GM12878 (cell line): ENCODE data around the gene SCYGR5. TPM values are rescaled to one million over a fixed set of nuclear protein-coding genes. Genes with fewer than 3 reads are reported as not detected.

Source experiments
- ATAC-seq: fragments of 200-7000 bp; cut with Tn5 transposase; 3 replicates; pipeline ENCODE4 v1.9.1; 2020; ENCODE audit warnings: mild to moderate bottlenecking, moderate library complexity
- BruUV-seq: library from RNA; stranded (reverse); fragments of 400-500 nt; replicated peaks from 2 replicates; lab custom pipeline; 2021; lab: Mats Ljungman, UMichigan
- CTCF ChIA-PET: fragments of 300-600 bp; sonication (Branson Sonifier 250); formaldehyde crosslinking; extraction: SDS; loops from one replicate; lab custom pipeline; 2021; ENCODE audit warnings: inconsistent platforms; lab: Yijun Ruan, JAX
- POLR2A ChIA-PET: fragments of 350-600 bp; formaldehyde crosslinking; extraction: SDS; loops from one replicate; lab custom pipeline; 2021; ENCODE audit warnings: inconsistent platforms; lab: Charles Lee
- RAD21 ChIA-PET: fragments of 300-600 bp; sonication (Branson Sonifier 250); formaldehyde crosslinking; loops from one replicate; lab custom pipeline; 2023; ENCODE audit warnings: antibody characterized with exemption; ENCODE audit not compliant: unreplicated experiment; lab: Charles Lee
- SMC1A ChIA-PET: fragments of 300-600 bp; sonication (Branson Sonifier 250); formaldehyde crosslinking; loops from one replicate; lab custom pipeline; 2023; ENCODE audit not compliant: unreplicated experiment, uncharacterized antibody; lab: Charles Lee
- DNase-seq: peaks from one replicate; pipeline ENCODE4 v3.0.0-alpha.2; 2011; ENCODE audit warnings: low read depth, low spot score
- FAIRE-seq: peaks from 3 replicates; lab custom pipeline; 2011; peaks lifted over from hg19 to GRCh38; lab: Jason Lieb, UNC
- H2AFZ ChIP-seq: 2 replicates; pipeline ENCODE4 v1.6.0; 2011; ENCODE audit warnings: low read depth, low read length, control low read depth; ENCODE audit not compliant: control insufficient read depth
- H3K27ac ChIP-seq: 2 replicates; pipeline ENCODE4 v1.5.1; 2011; ENCODE audit warnings: control low read depth; ENCODE audit not compliant: control insufficient read depth, insufficient read depth
- H3K27me3 ChIP-seq, 2 experiments: replicated peaks in 1 of 2; 2 replicates each; pipeline versions ENCODE4 v1.6.0 to v1.6.1; 2011; ENCODE audit warnings: low read length in 1 of 2; ENCODE audit not compliant: control insufficient read depth in 2 of 2, insufficient read depth in 2 of 2
- H3K36me3 ChIP-seq, 2 experiments: 2 replicates each; pipeline ENCODE4 v1.5.1; 2011; ENCODE audit warnings: low read length in 1 of 2; ENCODE audit not compliant: control insufficient read depth in 2 of 2, insufficient read depth in 2 of 2
- H3K4me1 ChIP-seq: 2 replicates; pipeline ENCODE4 v1.6.1; 2011; ENCODE audit warnings: mild to moderate bottlenecking, low read length, moderate library complexity, mixed read lengths; ENCODE audit not compliant: control insufficient read depth, insufficient read depth
- H3K4me2 ChIP-seq: 2 replicates; pipeline ENCODE4 v1.6.0; 2011; ENCODE audit warnings: control low read depth; ENCODE audit not compliant: control insufficient read depth, insufficient read depth
- H3K4me3 ChIP-seq: fragments of 200-600 bp; sonication (generic); 2 replicates; pipeline ENCODE4 v1.5.1; 2016
- H3K79me2 ChIP-seq: 2 replicates; pipeline ENCODE4 v1.6.0; 2011; ENCODE audit warnings: low read length; ENCODE audit not compliant: control insufficient read depth, insufficient read depth
- H3K9ac ChIP-seq: 2 replicates; pipeline ENCODE4 v1.8.0; 2011; ENCODE audit warnings: low read length, control low read depth, mixed read lengths; ENCODE audit not compliant: control insufficient read depth, insufficient read depth
- H3K9me3 ChIP-seq: replicated peaks from 3 replicates; pipeline ENCODE4 v1.5.1; 2011; ENCODE audit warnings: mild to moderate bottlenecking, low read length; ENCODE audit not compliant: control insufficient read depth, insufficient read depth
- H4K20me1 ChIP-seq: 2 replicates; pipeline ENCODE4 v1.6.0; 2011; ENCODE audit not compliant: control insufficient read depth, insufficient read depth
- ASH2L ChIP-seq: fragments of 300-600, 200-600 bp; sonication (generic); IDR thresholded peaks from 2 replicates; pipeline ENCODE4 v1.6.1; 2017; ENCODE audit warnings: low read depth, mild to moderate bottlenecking, borderline replicate concordance
- CBX3 ChIP-seq: fragments of 200-600 bp; sonication (generic); IDR thresholded peaks from 2 replicates; pipeline ENCODE4 v1.6.1; 2016; ENCODE audit warnings: low read depth, borderline replicate concordance
- FOS ChIP-seq: IDR thresholded peaks from 3 replicates; pipeline ENCODE4 v1.6.1; 2011; ENCODE audit warnings: borderline replicate concordance; ENCODE audit not compliant: insufficient read length; ENCODE audit errors: extremely low read depth
- GABPA ChIP-seq: IDR thresholded peaks from 2 replicates; pipeline ENCODE4 v1.6.1; 2014; ENCODE audit warnings: antibody characterized with exemption, low read depth, mild to moderate bottlenecking, inconsistent platforms
- LARP7 ChIP-seq: fragments of 450-650 bp; IDR thresholded peaks from 2 replicates; pipeline ENCODE4 v1.6.1; 2017; ENCODE audit warnings: mild to moderate bottlenecking
- MAX ChIP-seq: IDR thresholded peaks from 2 replicates; pipeline ENCODE4 v1.6.1; 2012; ENCODE audit warnings: low read depth, low read length, improper control_type of control experiment
- PBX3 ChIP-seq: IDR thresholded peaks from 2 replicates; pipeline ENCODE4 v1.6.1; 2011; ENCODE audit warnings: mild to moderate bottlenecking, low read depth, low read length, moderate library complexity; ENCODE audit not compliant: insufficient replicate concordance
- POLR2A ChIP-seq: IDR thresholded peaks from 2 replicates; pipeline ENCODE4 v1.6.1; 2011; ENCODE audit warnings: low read depth, mild to moderate bottlenecking, low read length
- POLR2AphosphoS2 ChIP-seq: IDR thresholded peaks from 2 replicates; pipeline ENCODE4 v1.6.1; 2011; ENCODE audit warnings: low read depth, mild to moderate bottlenecking, low read length, improper control_type of control experiment, moderate library complexity
- RAD21 ChIP-seq: IDR thresholded peaks from 2 replicates; pipeline ENCODE4 v1.6.1; 2011; ENCODE audit warnings: mild to moderate bottlenecking, low read depth, low read length, moderate library complexity; ENCODE audit not compliant: insufficient read depth
- RB1 ChIP-seq: fragments of 450-650 bp; formaldehyde crosslinking; IDR thresholded peaks from 2 replicates; pipeline ENCODE4 v1.6.1; 2017; ENCODE audit warnings: mild to moderate bottlenecking, borderline replicate concordance
- RELB ChIP-seq: fragments of 450-650 bp; IDR thresholded peaks from 2 replicates; pipeline ENCODE4 v1.6.1; 2017; ENCODE audit warnings: low read depth, mild to moderate bottlenecking, moderate library complexity
- TAF1 ChIP-seq: IDR thresholded peaks from 2 replicates; pipeline ENCODE4 v1.6.1; 2011; ENCODE audit warnings: mild to moderate bottlenecking, low read depth, low read length, borderline replicate concordance
- TARDBP ChIP-seq: IDR thresholded peaks from 2 replicates; pipeline ENCODE4 v1.6.1; 2016; ENCODE audit warnings: borderline replicate concordance
- USF1 ChIP-seq: IDR thresholded peaks from 2 replicates; pipeline ENCODE4 v1.6.1; 2011; ENCODE audit warnings: borderline replicate concordance, low read depth, mild to moderate bottlenecking, moderate library complexity, mixed read lengths, low read length; ENCODE audit not compliant: insufficient read depth; ENCODE audit errors: extremely low read length
- WRNIP1 ChIP-seq: IDR thresholded peaks from 2 replicates; pipeline ENCODE4 v1.6.1; 2011; ENCODE audit warnings: low read depth, low read length, improper control_type of control experiment, borderline replicate concordance
- YY1 ChIP-seq: IDR thresholded peaks from 2 replicates; pipeline ENCODE4 v1.6.1; 2011; ENCODE audit warnings: low read depth, mild to moderate bottlenecking, low read length
- ZBED1 ChIP-seq: IDR thresholded peaks from 2 replicates; pipeline ENCODE4 v1.6.1; 2016; ENCODE audit warnings: borderline replicate concordance
- ZSCAN29 ChIP-seq: fragments of 450-650 bp; IDR thresholded peaks from 2 replicates; pipeline ENCODE4 v1.6.1; 2017; ENCODE audit warnings: mild to moderate bottlenecking, moderate library complexity
- WGBS: methylation state at CpG from one replicate; pipeline ENCODE4 v1.1.6; 2016; ENCODE audit warnings: low lambda C conversion rate; ENCODE audit not compliant: insufficient replicate concordance, insufficient coverage; ENCODE audit errors: missing lambda C conversion rate; 5-methylcytosine and 5-hydroxymethylcytosine counted together
- in situ Hi-C: fragments of 300-500 bp; cut with MboI; formaldehyde crosslinking; loops from 9 replicates; pipeline ENCODE4 v1.14.3; 2018; ENCODE audit warnings: mixed read lengths
- intact Hi-C: fragments of 100-400 bp; cut with micrococcal nuclease; formaldehyde crosslinking; loops from one replicate; pipeline ENCODE4 v1.14.2; 2022; ENCODE audit not compliant: unreplicated experiment
- polyA plus RNA-seq, 11 experiments: library from polyadenylated mRNA; depleted of rRNA in 4 of 11; unstranded in 6 of 11; stranded (reverse) in 5 of 11; fragments of >200 nt; fragmentation: Nextera tagmentation in 4 of 11; fragmentation: Illumina TruSeq in 1 of 11; extraction: Ambion mirVana in 4 of 11; extraction: Trizol in 1 of 11; gene quantifications; 1 replicate in 1 of 11; 2 replicates in 10 of 11; pipeline versions ENCODE4 v1.2.1 to v1.2.3, GENCODE V29; 2011 to 2016; ENCODE audit warnings: inconsistent platforms in 2 of 11, missing spikeins in 2 of 11, low read depth in 1 of 11
- total RNA-seq, 4 experiments: library from RNA; depleted of rRNA in 3 of 4; stranded (reverse); fragments of >200 nt in 3 of 4; fragmentation: Illumina TruSeq in 1 of 4; extraction: Trizol in 1 of 4; gene quantifications; 2 replicates each; pipeline versions ENCODE4 v1.2.1 to v1.2.3, GENCODE V29; 2013 to 2021

Gene SCYGR5
- total and polyA plus RNA-seq, 10 of the 15 experiments (the other 5 are each of a cell fraction or from before 2014, with no cell fraction given) = not detected

- no peak for TF ChIP-seq USF1
- no peak for TF ChIP-seq RB1
Measured at GRCh38 chr2:227707390-227707789, 40.8 kb downstream of the SCYGR5 start (continued).

- FAIRE-seq = no peak
- no peak for DNase-seq
- Histone ChIP-seq H3K36me3 (no peaks in the 10 kb centered on the region), H3K4me2 (no peak overlapping the region), H3K27me3 (peaks cover 0 to 2% of the 10 kb centered on the region in 2 experiments; a peak in 1 of 4 replicates), H3K27ac (no peak overlapping the region), H2AFZ (no peak overlapping the region), H3K4me1 (no peaks in the 10 kb centered on the region), H3K9ac (no peak overlapping the region), H4K20me1 (no peaks in the 10 kb centered on the region), H3K4me3 (no peak overlapping the region), H3K9me3 (no peaks in the 10 kb centered on the region), H3K79me2 (no peaks in the 10 kb centered on the region)
- in situ Hi-C loops (no loop called here), intact Hi-C loops (no loop called here)
- RAD21 ChIA-PET = no interaction called here
- POLR2A ChIA-PET = no interaction called here
- CTCF ChIA-PET = no interaction called here
- SMC1A ChIA-PET = interaction anchor here (0.7 kb wide), 1 partner anchor 55 kb away, joined by 3 read pairs; no protein-coding TSS in a partner anchor
- ATAC-seq = no peak
- 65% methylated on average over 7 of the region's 7 CpGs for WGBS
- TF ChIP-seq MAX = no peak
- no peak for TF ChIP-seq PBX3
- no peak for TF ChIP-seq TARDBP
- no peak for TF ChIP-seq FOS
- no peak for TF ChIP-seq ZBED1
- TF ChIP-seq POLR2A = no peak
- no peak for TF ChIP-seq CBX3
- no peak for TF ChIP-seq ZSCAN29
- TF ChIP-seq YY1 = no peak
- no peak for TF ChIP-seq RAD21
- TF ChIP-seq RELB = no peak
- TF ChIP-seq LARP7 = no peak
- no peak for TF ChIP-seq GABPA
- TF ChIP-seq POLR2AphosphoS2 = no peak
- no peak for TF ChIP-seq ASH2L
- no peak for TF ChIP-seq TAF1
- TF ChIP-seq WRNIP1 = no peak
- BruUV-seq = no TSS peak
Measured at GRCh38 chr2:227710986-227711385, 44.4 kb downstream of the SCYGR5 start.
